HG02798 (cell line): ENCODE measurements around the gene GNG12.

Experiments used
- ATAC-seq: cut with Tn5 transposase; IDR thresholded peaks from one replicate; pipeline ENCODE4 v1.9.1; 2021; ENCODE audit warnings: mild to moderate bottlenecking; ENCODE audit not compliant: unreplicated experiment, poor library complexity

Gene GNG12

GRCh38 chr1:67687649-67688048 is 145.6 kb downstream of the GNG12 start:
- ATAC-seq = no peak

- ATAC-seq = peak; percentile 14
Observed at GRCh38 chr1:67687198-67687545, 146.1 kb downstream of the GNG12 start.

DNA sequence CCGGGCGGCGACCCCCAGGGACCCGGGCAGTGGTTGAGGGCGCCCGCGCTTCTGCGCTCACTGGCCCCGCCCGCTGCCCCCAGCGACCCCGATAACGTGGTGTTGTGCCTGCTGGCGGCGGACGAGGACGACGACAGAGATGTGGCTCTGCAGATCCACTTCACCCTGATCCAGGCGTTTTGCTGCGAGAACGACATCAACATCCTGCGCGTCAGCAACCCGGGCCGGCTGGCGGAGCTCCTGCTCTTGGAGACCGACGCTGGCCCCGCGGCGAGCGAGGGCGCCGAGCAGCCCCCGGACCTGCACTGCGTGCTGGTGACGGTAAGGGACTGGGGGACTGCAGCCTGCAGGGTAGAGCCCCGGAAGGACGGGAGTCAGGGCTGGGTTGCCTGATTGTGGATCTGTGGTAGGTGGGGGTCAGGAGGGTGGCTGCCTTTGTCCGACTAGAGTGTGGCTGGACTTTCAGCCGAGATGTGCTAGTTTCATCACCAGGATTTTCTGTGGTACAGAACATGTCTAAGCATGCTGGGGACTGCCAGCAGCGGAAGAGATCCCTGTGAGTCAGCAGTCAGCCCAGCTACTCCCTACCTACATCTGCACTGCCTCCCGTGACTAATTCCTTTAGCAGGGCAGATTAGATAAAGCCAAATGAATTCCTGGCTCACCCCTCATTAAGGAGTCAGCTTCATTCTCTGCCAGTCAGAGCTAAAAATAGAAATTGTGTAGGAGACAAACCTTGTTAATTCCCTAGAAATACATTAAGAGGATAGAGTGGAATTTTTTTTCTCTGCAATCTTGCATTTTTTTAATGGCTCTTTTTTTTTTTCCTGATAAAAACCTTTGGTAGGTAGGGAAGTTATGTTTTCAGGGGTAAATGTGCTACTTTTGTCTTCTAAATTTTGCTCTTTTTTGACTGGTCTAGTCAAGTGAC is 146.7 kb downstream of the GNG12 start:
- peak; percentile 28 for ATAC-seq

DNA sequence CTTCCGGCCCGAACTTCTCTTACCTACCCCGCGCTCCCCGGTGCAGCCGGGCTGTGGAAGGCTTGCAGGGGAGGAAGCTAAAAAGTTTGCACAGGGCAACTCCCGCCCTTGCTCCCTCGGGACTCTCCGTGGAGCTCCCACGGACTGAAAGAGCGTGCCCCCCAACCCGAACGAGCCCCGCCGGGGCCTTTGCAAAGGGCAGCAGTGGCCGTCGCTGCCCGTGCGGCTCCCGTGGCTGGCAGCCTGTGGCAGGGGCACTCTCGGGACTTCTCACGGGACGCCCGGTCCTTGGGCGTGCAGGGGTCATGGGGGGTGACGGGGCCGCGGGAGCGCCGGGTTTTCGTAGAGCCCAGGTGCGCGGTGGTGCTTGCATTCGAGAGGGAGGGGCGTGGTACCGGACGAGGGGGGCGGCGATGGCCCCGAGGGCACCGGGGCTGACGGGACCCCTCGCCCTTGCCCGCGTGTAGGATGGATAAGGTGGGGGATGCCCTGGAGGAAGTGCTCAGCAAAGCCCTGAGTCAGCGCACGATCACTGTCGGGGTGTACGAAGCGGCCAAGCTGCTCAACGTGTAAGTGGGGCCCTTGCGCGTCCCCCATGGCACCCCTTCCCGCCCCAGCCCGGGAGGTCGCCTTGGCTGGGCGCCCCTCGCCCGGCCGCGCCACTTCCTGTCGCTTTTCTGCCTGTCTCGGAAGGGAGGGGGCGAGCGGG is 147.6 kb downstream of the GNG12 start:
- ATAC-seq = peak; percentile 6

DNA sequence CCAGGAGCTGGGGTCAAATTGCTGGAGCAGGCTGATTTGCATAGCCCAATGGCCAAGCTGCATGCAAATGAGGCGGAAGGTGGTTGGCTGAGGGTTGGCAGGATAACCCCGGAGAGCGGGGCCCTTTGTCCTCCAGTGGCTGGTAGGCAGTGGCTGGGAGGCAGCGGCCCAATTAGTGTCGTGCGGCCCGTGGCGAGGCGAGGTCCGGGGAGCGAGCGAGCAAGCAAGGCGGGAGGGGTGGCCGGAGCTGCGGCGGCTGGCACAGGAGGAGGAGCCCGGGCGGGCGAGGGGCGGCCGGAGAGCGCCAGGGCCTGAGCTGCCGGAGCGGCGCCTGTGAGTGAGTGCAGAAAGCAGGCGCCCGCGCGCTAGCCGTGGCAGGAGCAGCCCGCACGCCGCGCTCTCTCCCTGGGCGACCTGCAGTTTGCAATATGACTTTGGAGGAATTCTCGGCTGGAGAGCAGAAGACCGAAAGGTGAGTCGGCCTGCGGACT is 148.2 kb downstream of the GNG12 start, which contains the start of gene GADD45A:
Gene GADD45A, plus strand, starts transcription at position 135 of the 491 bp plus-strand sequence. Its CDS starts 294 bp downstream, at position 429.
- ATAC-seq = peak; percentile 85

GRCh38 chr1:67684526-67685066 is 148.7 kb downstream of the GNG12 start:
- ATAC-seq = no peak

DNA sequence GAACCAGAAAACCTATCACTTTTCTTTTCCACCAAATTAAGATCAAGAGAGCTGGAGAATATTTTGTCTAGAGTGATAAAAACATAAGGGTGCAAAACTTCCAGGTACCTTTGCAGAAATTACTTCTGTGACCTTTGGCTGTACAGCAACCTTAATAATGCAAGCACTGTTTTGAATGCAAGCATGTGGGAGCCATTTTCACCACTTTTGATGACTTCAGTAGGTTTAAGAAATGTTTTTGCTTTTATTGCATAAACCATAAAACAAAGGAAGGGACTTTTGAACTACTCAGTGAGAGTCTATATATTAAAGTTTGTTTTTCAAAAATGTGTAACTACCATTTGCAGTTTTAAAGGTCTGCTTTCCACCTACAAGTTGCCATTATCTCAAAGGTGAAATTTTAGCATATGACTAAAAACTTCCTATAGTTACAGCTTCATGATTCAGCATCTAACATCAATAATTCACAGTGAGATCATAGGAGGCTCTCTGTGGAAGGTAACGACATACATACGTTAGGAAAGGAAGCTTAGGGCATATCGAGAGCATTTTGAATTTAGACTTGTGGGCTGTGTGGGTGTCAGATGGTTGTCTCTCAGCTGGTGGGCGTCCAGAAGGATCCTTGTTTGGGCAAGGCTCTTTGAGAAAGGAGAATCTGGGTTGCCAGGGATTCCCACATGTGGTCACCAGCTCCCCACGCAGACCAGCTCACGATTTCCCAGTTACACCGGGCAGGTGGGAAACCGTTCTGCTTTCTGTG is 149.3 kb downstream of the GNG12 start:
- ATAC-seq = no peak

DNA sequence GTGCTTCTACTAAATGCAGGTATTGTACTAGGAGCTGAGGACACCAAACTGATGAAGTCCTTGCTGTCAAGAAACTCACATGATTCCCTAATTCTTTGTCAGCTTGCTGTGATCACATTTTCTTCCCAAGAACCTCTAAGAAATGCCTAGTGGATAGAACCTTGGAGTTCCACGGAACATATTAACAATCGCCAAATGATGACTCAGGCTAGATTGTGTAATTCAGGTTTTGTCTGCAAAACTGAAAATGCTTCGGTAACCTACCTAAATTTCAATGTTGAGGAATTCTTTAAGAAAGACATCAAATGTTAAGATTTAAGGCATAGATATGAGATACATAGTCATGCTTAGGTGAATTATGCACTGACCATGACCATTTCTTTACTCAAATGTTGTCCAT is 150.0 kb downstream of the GNG12 start:
- no peak for ATAC-seq

DNA sequence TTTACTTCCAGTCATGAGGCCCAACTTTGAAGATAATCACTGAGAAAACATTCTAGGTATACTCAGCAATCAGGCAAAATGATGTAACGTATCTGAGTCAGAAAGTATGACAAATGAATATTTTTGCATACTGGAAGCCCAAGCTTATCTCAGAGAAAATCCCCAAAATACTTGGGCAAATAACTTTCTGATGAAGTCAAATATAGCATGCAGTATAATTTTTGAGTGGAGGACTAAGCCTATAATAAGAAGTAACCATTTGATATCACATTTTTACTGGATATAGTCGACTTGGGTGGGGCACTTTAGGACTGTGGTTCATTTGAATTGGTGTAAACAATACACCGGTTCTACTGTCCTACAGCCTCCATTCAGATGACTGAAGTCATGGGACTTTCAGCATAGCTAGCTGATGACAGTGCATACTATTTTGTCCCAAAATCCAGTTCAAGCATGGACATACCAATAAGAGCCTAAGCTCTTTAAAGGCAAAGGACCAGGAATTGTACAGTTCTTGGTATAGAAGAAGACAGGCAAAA is 150.5 kb downstream of the GNG12 start:
- no peak for ATAC-seq

DNA sequence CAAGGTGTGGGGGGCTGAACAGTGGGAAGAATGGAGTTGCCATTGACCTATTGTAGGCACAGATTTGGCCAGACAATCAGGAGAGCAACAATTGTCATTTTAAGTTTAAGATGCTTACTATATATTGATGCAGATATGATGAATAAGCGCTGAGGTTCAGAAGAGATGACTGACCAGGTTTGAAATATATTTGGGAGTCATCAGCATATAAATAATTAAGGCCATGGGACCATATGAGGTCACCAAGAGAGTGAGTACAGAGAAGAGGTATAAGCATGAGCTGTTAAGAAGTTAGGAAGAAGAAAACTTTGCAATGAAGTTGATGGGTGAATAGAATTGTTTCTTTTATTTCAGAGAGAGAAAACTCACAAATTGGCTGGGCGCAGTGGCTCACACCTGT is 152.8 kb downstream of the GNG12 start:
- no peak for ATAC-seq

GRCh38 chr1:67679691-67680090 is 153.6 kb downstream of the GNG12 start:
- ATAC-seq = no peak

DNA sequence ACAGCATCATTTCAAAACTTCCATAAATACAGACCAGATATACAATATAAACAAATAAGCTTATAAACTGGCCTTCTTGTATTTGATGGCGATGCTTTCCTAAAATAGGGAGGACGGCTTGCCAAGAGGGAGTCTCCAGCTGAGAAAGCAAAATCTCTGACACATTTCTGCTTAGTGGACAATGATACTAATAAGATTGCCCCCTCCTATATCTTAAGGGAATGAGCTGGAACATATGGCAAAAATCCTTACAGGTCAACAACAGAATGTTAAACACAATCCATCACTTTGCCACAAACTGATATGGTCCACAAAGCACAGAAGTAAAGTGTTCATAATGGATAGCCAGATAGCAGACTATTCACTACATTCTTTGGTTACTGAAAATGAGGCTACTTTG is 155.3 kb downstream of the GNG12 start:
- no peak for ATAC-seq

GRCh38 chr1:67677408-67677807 is 155.9 kb downstream of the GNG12 start:
- ATAC-seq = no peak

- ATAC-seq = no peak
Observed at GRCh38 chr1:67676946-67677345, 156.3 kb downstream of the GNG12 start.

GRCh38 chr1:67676287-67676686 is 157.0 kb downstream of the GNG12 start:
- no peak for ATAC-seq

DNA sequence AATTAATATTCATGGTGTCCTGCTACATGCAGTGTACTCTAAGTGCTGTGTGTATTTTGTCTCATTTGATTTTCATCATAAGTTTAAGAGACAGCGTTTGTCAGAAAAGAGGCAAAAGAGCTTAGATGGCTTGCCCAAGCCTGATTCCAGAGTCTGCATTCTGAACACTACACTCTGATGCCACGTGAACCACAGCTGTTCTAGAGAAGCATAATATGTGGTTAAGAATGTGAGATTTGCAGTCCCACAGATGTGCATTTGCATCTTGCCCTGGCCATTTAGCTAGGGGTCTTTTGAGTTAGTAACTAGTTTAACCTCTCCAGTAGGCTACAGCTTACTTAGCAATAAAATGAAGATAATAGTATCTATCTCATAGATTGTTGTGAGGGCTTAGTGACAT is 157.5 kb downstream of the GNG12 start:
- ATAC-seq = peak; percentile 95

- peak; percentile 50 for ATAC-seq
Observed at GRCh38 chr1:67674260-67675011, 158.8 kb downstream of the GNG12 start.

GRCh38 chr1:67673468-67674201 is 159.6 kb downstream of the GNG12 start:
- no peak for ATAC-seq
